ENCODE data around the gene SYMPK.

- TF ChIP-seq, protein P1, sequence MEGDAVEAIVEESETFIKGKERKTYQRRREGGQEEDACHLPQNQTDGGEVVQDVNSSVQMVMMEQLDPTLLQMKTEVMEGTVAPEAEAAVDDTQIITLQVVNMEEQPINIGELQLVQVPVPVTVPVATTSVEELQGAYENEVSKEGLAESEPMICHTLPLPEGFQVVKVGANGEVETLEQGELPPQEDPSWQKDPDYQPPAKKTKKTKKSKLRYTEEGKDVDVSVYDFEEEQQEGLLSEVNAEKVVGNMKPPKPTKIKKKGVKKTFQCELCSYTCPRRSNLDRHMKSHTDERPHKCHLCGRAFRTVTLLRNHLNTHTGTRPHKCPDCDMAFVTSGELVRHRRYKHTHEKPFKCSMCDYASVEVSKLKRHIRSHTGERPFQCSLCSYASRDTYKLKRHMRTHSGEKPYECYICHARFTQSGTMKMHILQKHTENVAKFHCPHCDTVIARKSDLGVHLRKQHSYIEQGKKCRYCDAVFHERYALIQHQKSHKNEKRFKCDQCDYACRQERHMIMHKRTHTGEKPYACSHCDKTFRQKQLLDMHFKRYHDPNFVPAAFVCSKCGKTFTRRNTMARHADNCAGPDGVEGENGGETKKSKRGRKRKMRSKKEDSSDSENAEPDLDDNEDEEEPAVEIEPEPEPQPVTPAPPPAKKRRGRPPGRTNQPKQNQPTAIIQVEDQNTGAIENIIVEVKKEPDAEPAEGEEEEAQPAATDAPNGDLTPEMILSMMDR (IDR thresholded peaks at IDR 0.05; ENCODE audit: insufficient read depth, low read depth, low read length): no peak
- no peak for TF ChIP-seq EZH2 (IDR thresholded peaks at IDR 0.05; ENCODE audit: insufficient read depth, low read length)
Measured at GRCh38 chr19:45863335-45863839, 440 bp upstream of the SYMPK start.
